CD4-positive, CD25-positive, alpha-beta regulatory T cell (primary cell): Measurements from ENCODE around the gene IL36RN. TPM values are rescaled to one million over a fixed set of nuclear protein-coding genes. Genes with fewer than 3 reads are reported as not detected.

Source experiments
- ATAC-seq, 2 donors: fragments of 150-1000 bp; cut with Tn5 transposase; one replicate each; pipeline ENCODE4 v1.10.0; 2021; ENCODE audit warnings: low read depth in 2 of 2, moderate number of reproducible peaks in 2 of 2, moderate library complexity in 1 of 2
- DNase-seq, 3 donors: peaks; one replicate each; pipeline versions ENCODE4 v3.0.0 to v3.0.0-alpha.2; 2012 to 2022; ENCODE audit warnings: mixed read lengths in 1 of 3
- H3K27ac ChIP-seq: one replicate; pipeline ENCODE4 v1.7.0; 2013; ENCODE audit warnings: mild to moderate bottlenecking, low read length; ENCODE audit not compliant: insufficient read depth, poor library complexity, severe bottlenecking
- H3K27me3 ChIP-seq: one replicate; pipeline ENCODE4 v1.7.0; 2013; ENCODE audit warnings: low read length; ENCODE audit not compliant: control insufficient read depth, insufficient read depth
- H3K36me3 ChIP-seq: one replicate; pipeline ENCODE4 v1.7.0; 2013; ENCODE audit warnings: mild to moderate bottlenecking, low read length, moderate library complexity; ENCODE audit not compliant: control insufficient read depth, insufficient read depth
- H3K4me1 ChIP-seq: 2 replicates; pipeline ENCODE4 v1.7.0; 2013; ENCODE audit warnings: mild to moderate bottlenecking, low read length; ENCODE audit not compliant: insufficient read depth, control insufficient read depth, poor library complexity, severe bottlenecking
- H3K4me3 ChIP-seq: one replicate; pipeline ENCODE4 v1.7.0; 2013; ENCODE audit warnings: low read depth, mild to moderate bottlenecking, low read length, moderate library complexity
- H3K9me3 ChIP-seq, 2 experiments: 1 replicate in 1 of 2; 2 replicates in 1 of 2; pipeline ENCODE4 v1.7.0; 2013; ENCODE audit warnings: low read length in 2 of 2, mild to moderate bottlenecking in 1 of 2, moderate library complexity in 1 of 2; ENCODE audit not compliant: control insufficient read depth in 2 of 2
- H3K27ac Mint-ChIP-seq, 3 donors: one replicate each; pipeline ENCODE4 v1.8.0; 2020 to 2022; ENCODE audit warnings: mild to moderate bottlenecking in 3 of 3, mixed read lengths in 3 of 3, moderate library complexity in 2 of 3
- H3K27me3 Mint-ChIP-seq: one replicate; pipeline ENCODE4 v1.8.0; 2022; ENCODE audit warnings: mild to moderate bottlenecking, mixed read lengths
- H3K36me3 Mint-ChIP-seq: one replicate; pipeline ENCODE4 v1.8.0; 2020; ENCODE audit warnings: mixed read lengths
- H3K4me1 Mint-ChIP-seq, 4 donors: one replicate each; pipeline ENCODE4 v1.8.0; 2020 to 2022; ENCODE audit warnings: mixed read lengths in 4 of 4, mild to moderate bottlenecking in 1 of 4
- H3K4me3 Mint-ChIP-seq, 4 donors: one replicate each; pipeline ENCODE4 v1.8.0; 2020 to 2022; ENCODE audit warnings: mild to moderate bottlenecking in 4 of 4, mixed read lengths in 4 of 4, moderate library complexity in 3 of 4
- H3K9me3 Mint-ChIP-seq, 7 donors: one replicate each; pipeline ENCODE4 v1.8.0; 2020 to 2022; ENCODE audit warnings: mixed read lengths in 7 of 7, mild to moderate bottlenecking in 3 of 7, moderate library complexity in 2 of 7
- polyA plus RNA-seq, 4 donors: library from polyadenylated mRNA; unstranded; fragments of 300-500 nt; fragmentation: Illumina TruSeq; gene quantifications; one replicate each; pipeline ENCODE4 v1.2.3, GENCODE V29; 2021
- total RNA-seq: library from RNA; stranded (reverse); gene quantifications from one replicate; pipeline ENCODE4 v1.2.3, GENCODE V29; 2022

Gene IL36RN
- total and polyA plus RNA-seq, 5 donors from 2014 or later: not detected

DNA sequence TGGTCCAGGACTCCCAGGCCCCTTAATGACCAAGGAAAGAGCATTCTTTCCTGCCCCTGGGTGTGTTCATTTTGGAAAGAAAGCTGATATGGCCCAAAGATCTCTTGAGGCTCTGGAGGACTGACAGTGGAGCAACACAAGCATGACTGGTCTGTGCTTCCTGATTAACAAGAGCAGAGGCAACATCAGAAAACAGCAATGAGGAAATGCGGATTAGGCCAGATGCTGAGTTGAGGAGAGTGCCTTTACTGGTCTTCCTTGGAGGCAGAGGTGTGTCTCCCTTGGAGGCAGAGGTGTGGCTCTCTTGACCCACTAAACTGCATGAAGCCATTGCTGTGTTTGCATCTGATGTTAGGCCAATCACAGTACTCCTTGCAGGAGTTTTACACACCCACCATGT is 26.3 kb upstream of the IL36RN start:
- no peaks in the 10 kb centered on the region for H3K4me1 Mint-ChIP-seq
- H3K9me3 Mint-ChIP-seq: peaks cover 0 to 2% (median 0%) of the 10 kb centered on the region in 7 donors
- H3K36me3 Mint-ChIP-seq: no peaks in the 10 kb centered on the region
- Histone ChIP-seq H3K36me3 (no peaks in the 10 kb centered on the region), H3K27me3 (peaks cover 14% of the 10 kb centered on the region), H3K9me3 (no peaks in the 10 kb centered on the region), H3K27ac (no peak overlapping the region), H3K4me1 (no peaks in the 10 kb centered on the region), H3K4me3 (no peak overlapping the region)
- ATAC-seq: no peak
- H3K4me3 Mint-ChIP-seq: no peak overlapping the region
- H3K27ac Mint-ChIP-seq: no peak overlapping the region
- DNase-seq: no peak
- H3K27me3 Mint-ChIP-seq: peaks cover 45% of the 10 kb centered on the region

DNA sequence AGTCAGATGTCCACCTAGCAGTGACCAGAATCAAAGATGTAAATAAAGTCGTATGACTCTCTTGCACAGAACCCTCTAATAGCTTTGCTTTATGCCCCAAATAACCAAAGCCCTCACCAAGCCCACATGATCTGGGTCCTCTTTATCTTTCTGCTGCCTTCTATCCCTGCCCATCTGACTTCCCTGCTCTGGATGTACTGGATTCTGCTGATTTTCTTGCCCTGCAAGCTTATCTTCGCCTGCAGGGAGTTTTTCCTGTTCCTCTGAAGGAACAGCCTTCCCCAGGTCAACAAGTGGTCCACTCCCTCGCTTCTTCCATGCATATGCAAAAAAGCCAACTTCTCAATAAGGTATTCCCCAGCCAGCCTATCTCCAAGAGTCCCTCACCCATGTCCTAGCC is 25.0 kb upstream of the IL36RN start:
- Mint-ChIP-seq H3K27me3 (peaks cover 43% of the 10 kb centered on the region), H3K27ac (peak overlapping the region in 1 of 3 donors; percentile 56), H3K4me1 (no peaks in the 10 kb centered on the region)

DNA sequence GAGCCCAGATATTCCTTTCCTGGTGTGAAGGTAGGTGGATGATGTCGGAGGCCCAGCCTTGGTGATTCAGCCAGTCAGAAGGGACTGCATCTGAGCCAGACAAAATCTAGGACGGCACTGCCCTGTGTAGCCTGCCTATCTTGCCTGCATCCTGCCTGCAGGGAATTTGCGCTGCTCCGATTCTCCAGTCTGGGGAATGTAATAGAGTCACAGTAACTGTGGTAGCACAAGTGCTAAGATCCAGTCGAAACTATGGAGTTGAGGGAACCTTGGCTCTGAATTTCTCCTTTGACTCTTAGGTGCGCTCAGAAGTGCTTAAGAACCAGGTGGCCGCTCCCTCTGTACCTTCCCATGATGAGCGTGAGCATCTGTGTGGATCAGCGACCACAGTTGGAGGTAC is 22.2 kb upstream of the IL36RN start:
- H3K27me3 ChIP-seq: peaks cover 5% of the 10 kb centered on the region
- peaks cover 0 to 5% (median 0%) of the 10 kb centered on the region in 4 donors for H3K4me1 Mint-ChIP-seq
- no peak for DNase-seq
- H3K4me1 ChIP-seq: no peaks in the 10 kb centered on the region
- no peak overlapping the region for H3K27ac ChIP-seq
- no peak overlapping the region for H3K4me3 Mint-ChIP-seq
- peaks cover 40% of the 10 kb centered on the region for H3K27me3 Mint-ChIP-seq
- H3K9me3 ChIP-seq: no peaks in the 10 kb centered on the region
- H3K4me3 ChIP-seq: no peak overlapping the region
- H3K36me3 ChIP-seq: no peaks in the 10 kb centered on the region
- H3K36me3 Mint-ChIP-seq: no peaks in the 10 kb centered on the region
- ATAC-seq: no peak
- no peak overlapping the region for H3K27ac Mint-ChIP-seq
- peaks cover 0 to 2% (median 0%) of the 10 kb centered on the region in 7 donors for H3K9me3 Mint-ChIP-seq

More for the DNA sequence above, 25.0 kb upstream of the IL36RN start:
- no peaks in the 10 kb centered on the region for H3K9me3 ChIP-seq
- H3K4me3 ChIP-seq: no peak overlapping the region
- peaks cover 0 to 2% (median 0%) of the 10 kb centered on the region in 7 donors for H3K9me3 Mint-ChIP-seq
- DNase-seq (no peak), ATAC-seq (no peak)
- peaks cover 9% of the 10 kb centered on the region for H3K27me3 ChIP-seq
- H3K36me3 Mint-ChIP-seq: no peaks in the 10 kb centered on the region
- no peaks in the 10 kb centered on the region for H3K36me3 ChIP-seq
- no peaks in the 10 kb centered on the region for H3K4me1 ChIP-seq
- H3K27ac ChIP-seq: no peak overlapping the region
- H3K4me3 Mint-ChIP-seq: no peak overlapping the region

DNA sequence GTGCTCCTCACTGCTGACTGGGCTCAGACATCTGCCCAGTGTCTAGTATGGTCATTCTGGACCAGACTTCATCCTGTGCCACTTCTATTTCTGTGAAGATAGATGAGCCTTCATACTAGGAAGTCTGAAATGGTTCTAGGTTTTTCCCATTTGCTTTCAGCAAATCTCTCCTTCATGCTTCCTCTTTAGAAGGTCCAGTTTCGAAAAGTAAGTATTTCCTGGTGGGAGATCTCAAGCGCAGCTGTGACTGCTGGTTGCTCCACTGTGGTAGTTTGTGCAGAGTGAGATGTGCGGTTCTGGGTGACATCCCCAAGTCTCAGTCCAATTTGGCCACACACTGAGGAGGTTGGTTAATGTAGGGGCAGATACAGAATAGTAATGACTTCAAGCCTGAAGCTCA is 20.7 kb upstream of the IL36RN start:
- Histone ChIP-seq H3K36me3 (no peaks in the 10 kb centered on the region), H3K27ac (no peak overlapping the region), H3K4me1 (no peaks in the 10 kb centered on the region), H3K4me3 (no peak overlapping the region), H3K9me3 (no peaks in the 10 kb centered on the region), H3K27me3 (peaks cover 2% of the 10 kb centered on the region)
- Mint-ChIP-seq H3K27ac (peak overlapping the region in 1 of 3 donors; percentile 9), H3K4me3 (no peak overlapping the region), H3K27me3 (peaks cover 49% of the 10 kb centered on the region), H3K4me1 (peaks cover 0 to 6% (median 3%) of the 10 kb centered on the region in 4 donors), H3K36me3 (no peaks in the 10 kb centered on the region), H3K9me3 (peaks cover 0 to 2% (median 0%) of the 10 kb centered on the region in 7 donors)
- ATAC-seq (no peak), DNase-seq (no peak)

DNA sequence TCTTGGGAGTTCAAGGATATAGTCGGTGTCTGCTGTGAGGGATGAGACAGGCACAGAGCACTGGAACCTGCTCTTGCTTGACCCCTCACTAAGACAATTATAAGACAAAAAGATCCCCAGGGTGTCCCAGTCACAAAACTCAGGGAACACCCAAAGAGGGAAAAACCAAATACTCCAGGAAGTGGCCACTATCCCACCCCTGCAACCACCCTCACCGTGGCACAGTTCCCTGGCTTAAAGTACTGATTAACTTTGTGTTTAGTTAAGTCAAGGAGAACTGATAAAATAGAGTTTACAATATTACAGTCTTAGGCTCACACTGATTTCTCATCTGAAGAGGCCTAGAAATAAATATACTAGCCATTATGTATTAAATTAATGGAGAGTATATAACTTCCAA is 19.8 kb upstream of the IL36RN start:
- ATAC-seq: no peak
- peaks cover 2% of the 10 kb centered on the region for H3K27me3 ChIP-seq
- DNase-seq: no peak
- no peaks in the 10 kb centered on the region for H3K9me3 ChIP-seq
- no peaks in the 10 kb centered on the region for H3K4me1 ChIP-seq
- H3K27me3 Mint-ChIP-seq: peaks cover 50% of the 10 kb centered on the region
- H3K27ac Mint-ChIP-seq: no peak overlapping the region
- peaks cover 0 to 6% (median 3%) of the 10 kb centered on the region in 4 donors for H3K4me1 Mint-ChIP-seq
- no peak overlapping the region for H3K27ac ChIP-seq
- no peak overlapping the region for H3K4me3 Mint-ChIP-seq
- peaks cover 0 to 2% (median 0%) of the 10 kb centered on the region in 7 donors for H3K9me3 Mint-ChIP-seq
- no peak overlapping the region for H3K4me3 ChIP-seq
- H3K36me3 Mint-ChIP-seq: no peaks in the 10 kb centered on the region
- no peaks in the 10 kb centered on the region for H3K36me3 ChIP-seq

DNA sequence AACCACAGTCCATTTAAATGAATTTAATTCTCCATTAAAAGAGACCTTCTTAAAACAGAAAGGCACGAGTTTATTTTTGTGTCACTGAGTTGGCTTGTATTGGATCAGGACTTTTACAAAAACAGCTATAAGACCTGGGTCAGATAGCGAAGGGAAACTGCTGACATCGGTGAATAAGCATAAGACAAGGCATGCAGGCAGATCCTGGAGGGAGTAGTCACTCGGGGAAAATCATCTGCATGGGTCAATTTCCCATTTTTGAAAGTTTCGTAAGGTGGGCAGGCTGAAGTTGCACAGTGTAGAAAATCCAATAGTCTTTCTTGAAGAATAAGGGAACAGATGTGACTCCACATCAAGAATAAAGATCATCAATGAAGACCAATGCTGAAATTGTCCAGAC is 19.3 kb upstream of the IL36RN start:
- Histone ChIP-seq H3K27me3 (peaks cover 2% of the 10 kb centered on the region), H3K4me3 (no peak overlapping the region), H3K36me3 (no peaks in the 10 kb centered on the region), H3K27ac (no peak overlapping the region), H3K4me1 (no peaks in the 10 kb centered on the region), H3K9me3 (no peaks in the 10 kb centered on the region)
- H3K4me1 Mint-ChIP-seq: peaks cover 0 to 6% (median 3%) of the 10 kb centered on the region in 4 donors
- H3K27ac Mint-ChIP-seq: no peak overlapping the region
- ATAC-seq: no peak
- no peak overlapping the region for H3K4me3 Mint-ChIP-seq
- no peaks in the 10 kb centered on the region for H3K36me3 Mint-ChIP-seq
- DNase-seq: no peak
- peaks cover 49% of the 10 kb centered on the region for H3K27me3 Mint-ChIP-seq
- H3K9me3 Mint-ChIP-seq: peaks cover 0 to 2% (median 0%) of the 10 kb centered on the region in 7 donors

DNA sequence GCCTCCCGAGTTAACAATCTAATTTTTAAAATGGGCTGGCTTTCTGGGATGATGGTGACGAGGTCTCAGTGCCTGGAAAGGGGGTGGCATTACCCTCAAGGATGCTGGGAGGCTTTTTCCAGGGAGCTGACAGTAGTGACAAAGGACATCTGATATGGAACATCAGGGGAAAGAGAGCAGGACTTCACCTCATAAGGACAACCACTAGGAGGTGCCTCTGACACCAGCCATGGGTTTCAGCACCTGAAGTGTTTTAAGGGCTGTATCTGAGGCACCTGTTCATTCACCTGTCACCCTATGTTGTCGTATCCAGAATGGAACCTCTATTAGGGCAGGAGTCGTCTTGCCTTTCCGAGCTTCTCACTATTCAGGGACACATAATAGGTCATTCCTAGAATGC is 17.1 kb upstream of the IL36RN start:
- Mint-ChIP-seq H3K27me3 (peaks cover 48% of the 10 kb centered on the region), H3K4me3 (no peak overlapping the region), H3K9me3 (peaks cover 0 to 1% (median 0%) of the 10 kb centered on the region in 7 donors), H3K4me1 (peaks cover 0 to 6% (median 3%) of the 10 kb centered on the region in 4 donors), H3K36me3 (no peaks in the 10 kb centered on the region), H3K27ac (no peak overlapping the region)
- no peaks in the 10 kb centered on the region for H3K9me3 ChIP-seq
- H3K27ac ChIP-seq: no peak overlapping the region
- peaks cover 4% of the 10 kb centered on the region for H3K27me3 ChIP-seq
- no peak overlapping the region for H3K4me3 ChIP-seq
- no peaks in the 10 kb centered on the region for H3K36me3 ChIP-seq
- no peaks in the 10 kb centered on the region for H3K4me1 ChIP-seq
- DNase-seq (peak in 1 of 3 donors; percentile 8), ATAC-seq (no peak)

DNA sequence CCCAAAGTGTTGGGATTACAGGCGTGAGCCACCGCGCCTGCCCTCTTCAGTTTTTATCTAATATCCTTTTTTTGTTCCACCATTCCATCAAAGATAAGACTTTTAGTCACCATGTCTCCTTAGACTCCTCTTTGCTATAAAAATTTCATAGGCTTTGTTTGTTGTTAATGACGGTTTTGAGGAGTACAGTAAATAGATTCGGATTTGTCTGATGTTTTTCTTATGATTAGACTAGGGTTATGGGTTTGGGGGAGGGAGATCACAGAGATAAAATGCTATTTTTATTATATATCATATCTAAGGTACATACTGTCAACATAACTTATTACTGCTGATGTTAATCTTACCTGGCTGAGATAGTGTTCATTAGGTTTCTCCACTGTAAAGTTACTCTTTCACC is 12.5 kb upstream of the IL36RN start:
- H3K9me3 ChIP-seq: no peaks in the 10 kb centered on the region

More for the DNA sequence above, 12.5 kb upstream of the IL36RN start:
- ATAC-seq: no peak
- no peak overlapping the region for H3K4me3 ChIP-seq
- Mint-ChIP-seq H3K36me3 (no peaks in the 10 kb centered on the region), H3K27ac (no peak overlapping the region), H3K9me3 (peaks cover 0 to 3% (median 0%) of the 10 kb centered on the region in 7 donors), H3K4me1 (peaks cover 0 to 5% (median under 1%) of the 10 kb centered on the region in 4 donors), H3K27me3 (peaks cover 44% of the 10 kb centered on the region), H3K4me3 (no peak overlapping the region)
- no peaks in the 10 kb centered on the region for H3K4me1 ChIP-seq
- DNase-seq: no peak
- peaks cover 6% of the 10 kb centered on the region for H3K27me3 ChIP-seq
- H3K36me3 ChIP-seq: no peaks in the 10 kb centered on the region
- H3K27ac ChIP-seq: no peak overlapping the region
